KMS-11 (cell line): Measurements from ENCODE around the gene ALDH6A1.

Experiments used
- H2AFZ ChIP-seq: fragments of 200-600 bp; sonication (generic); 2 replicates; pipeline ENCODE4 v1.6.1; 2016; ENCODE audit warnings: antibody characterized with exemption, mixed run types, low read depth
- H3K27ac ChIP-seq: fragments of 200-600 bp; sonication (generic); 2 replicates; pipeline ENCODE4 v1.6.1; 2016; ENCODE audit warnings: mild to moderate bottlenecking, mixed run types
- H3K27me3 ChIP-seq: fragments of 200-600 bp; sonication (generic); 2 replicates; pipeline ENCODE4 v1.6.1; 2017; ENCODE audit warnings: mild to moderate bottlenecking, low read depth, mixed run types, moderate library complexity; ENCODE audit not compliant: insufficient read depth
- H3K36me3 ChIP-seq: fragments of 200-600 bp; sonication (generic); 2 replicates; pipeline ENCODE4 v1.6.1; 2017; ENCODE audit warnings: mild to moderate bottlenecking, mixed run types; ENCODE audit not compliant: insufficient read depth
- H3K4me1 ChIP-seq: fragments of 200-600 bp; sonication (generic); 2 replicates; pipeline ENCODE4 v1.6.1; 2016; ENCODE audit warnings: mild to moderate bottlenecking, low read depth, mixed run types; ENCODE audit not compliant: poor library complexity, severe bottlenecking
- H3K4me2 ChIP-seq: fragments of 200-600 bp; sonication (generic); 2 replicates; pipeline ENCODE4 v1.7.0; 2016; ENCODE audit warnings: mild to moderate bottlenecking, mixed run types
- H3K4me3 ChIP-seq: fragments of 200-600 bp; sonication (generic); IDR thresholded peaks from 2 replicates; pipeline ENCODE4 v1.6.1; 2017; ENCODE audit warnings: low read depth, low read length, mixed read lengths; ENCODE audit not compliant: insufficient read depth
- H3K79me2 ChIP-seq: fragments of 200-600 bp; sonication (generic); 2 replicates; pipeline ENCODE4 v1.6.1; 2016; ENCODE audit warnings: low read depth, mixed run types; ENCODE audit not compliant: insufficient read depth
- H3K9ac ChIP-seq: fragments of 200-600 bp; sonication (generic); 2 replicates; pipeline ENCODE4 v1.6.1; 2016; ENCODE audit warnings: mild to moderate bottlenecking, mixed run types
- H4K20me1 ChIP-seq: fragments of 200-600 bp; sonication (generic); 2 replicates; pipeline ENCODE4 v1.6.1; 2016; ENCODE audit warnings: mild to moderate bottlenecking, mixed run types; ENCODE audit not compliant: insufficient read depth
- TF ChIP-seq, protein P1 (sequence below): fragments of 200-600 bp; sonication (generic); conservative IDR thresholded peaks from 2 replicates; pipeline ENCODE4 v1.6.1; 2017; ENCODE audit warnings: low read depth, mild to moderate bottlenecking, antibody characterized with exemption, low read length, moderate library complexity, mixed read lengths

Gene ALDH6A1

GRCh38 chr14:74048281-74048680, 36.0 kb downstream of the ALDH6A1 start:
- H3K4me2 ChIP-seq, result no peak overlapping the region
- TF ChIP-seq, protein P1, sequence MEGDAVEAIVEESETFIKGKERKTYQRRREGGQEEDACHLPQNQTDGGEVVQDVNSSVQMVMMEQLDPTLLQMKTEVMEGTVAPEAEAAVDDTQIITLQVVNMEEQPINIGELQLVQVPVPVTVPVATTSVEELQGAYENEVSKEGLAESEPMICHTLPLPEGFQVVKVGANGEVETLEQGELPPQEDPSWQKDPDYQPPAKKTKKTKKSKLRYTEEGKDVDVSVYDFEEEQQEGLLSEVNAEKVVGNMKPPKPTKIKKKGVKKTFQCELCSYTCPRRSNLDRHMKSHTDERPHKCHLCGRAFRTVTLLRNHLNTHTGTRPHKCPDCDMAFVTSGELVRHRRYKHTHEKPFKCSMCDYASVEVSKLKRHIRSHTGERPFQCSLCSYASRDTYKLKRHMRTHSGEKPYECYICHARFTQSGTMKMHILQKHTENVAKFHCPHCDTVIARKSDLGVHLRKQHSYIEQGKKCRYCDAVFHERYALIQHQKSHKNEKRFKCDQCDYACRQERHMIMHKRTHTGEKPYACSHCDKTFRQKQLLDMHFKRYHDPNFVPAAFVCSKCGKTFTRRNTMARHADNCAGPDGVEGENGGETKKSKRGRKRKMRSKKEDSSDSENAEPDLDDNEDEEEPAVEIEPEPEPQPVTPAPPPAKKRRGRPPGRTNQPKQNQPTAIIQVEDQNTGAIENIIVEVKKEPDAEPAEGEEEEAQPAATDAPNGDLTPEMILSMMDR, result no peak

DNA sequence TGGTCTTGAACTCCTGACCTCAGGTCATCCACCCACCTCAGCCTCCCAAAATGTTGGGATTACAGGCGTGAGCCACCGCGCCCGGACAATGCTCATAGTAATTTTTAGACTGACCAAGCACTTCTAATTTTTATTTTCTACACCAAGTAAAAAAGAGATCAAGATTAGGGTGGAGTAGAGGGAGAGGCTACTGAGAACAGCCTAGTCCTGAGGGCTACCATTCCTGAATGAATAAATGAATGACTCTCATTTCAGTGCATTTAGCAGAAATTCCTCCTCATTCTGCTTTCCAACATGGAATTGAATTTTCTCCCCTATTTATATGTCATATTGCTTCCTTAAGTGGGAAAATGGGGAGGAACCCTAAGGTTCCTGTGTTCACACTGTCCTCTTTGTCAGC, 38.7 kb downstream of the ALDH6A1 start:
- Histone ChIP-seq H4K20me1 (no peaks in the 10 kb centered on the region), H3K36me3 (no peaks in the 10 kb centered on the region), H3K4me3 (no peak overlapping the region), H3K79me2 (no peaks in the 10 kb centered on the region), H2AFZ (no peak overlapping the region), H3K4me1 (no peaks in the 10 kb centered on the region), H3K9ac (no peak overlapping the region), H3K4me2 (no peak overlapping the region), H3K27ac (no peak overlapping the region), H3K27me3 (no peaks in the 10 kb centered on the region)
- TF ChIP-seq, protein P1, result no peak

More at GRCh38 chr14:74048281-74048680, 36.0 kb downstream of the ALDH6A1 start:
- Histone ChIP-seq H3K36me3 (no peaks in the 10 kb centered on the region), H3K79me2 (no peaks in the 10 kb centered on the region), H3K4me3 (no peak overlapping the region), H2AFZ (no peak overlapping the region), H3K27me3 (no peaks in the 10 kb centered on the region), H3K27ac (no peak overlapping the region), H3K9ac (no peak overlapping the region), H3K4me1 (no peaks in the 10 kb centered on the region), H4K20me1 (no peaks in the 10 kb centered on the region)

- no peaks in the 10 kb centered on the region for H3K36me3 ChIP-seq
- no peak overlapping the region for H2AFZ ChIP-seq
- no peaks in the 10 kb centered on the region for H3K27me3 ChIP-seq
- no peak overlapping the region for H3K9ac ChIP-seq
- H3K4me1 ChIP-seq, result no peaks in the 10 kb centered on the region
- H3K27ac ChIP-seq, result no peak overlapping the region
- no peaks in the 10 kb centered on the region for H3K79me2 ChIP-seq
- H3K4me3 ChIP-seq, result no peak overlapping the region
- no peak overlapping the region for H3K4me2 ChIP-seq
- TF ChIP-seq, protein P1, result no peak
- no peaks in the 10 kb centered on the region for H4K20me1 ChIP-seq
Observed at GRCh38 chr14:74042296-74042695, 42.0 kb downstream of the ALDH6A1 start.

DNA sequence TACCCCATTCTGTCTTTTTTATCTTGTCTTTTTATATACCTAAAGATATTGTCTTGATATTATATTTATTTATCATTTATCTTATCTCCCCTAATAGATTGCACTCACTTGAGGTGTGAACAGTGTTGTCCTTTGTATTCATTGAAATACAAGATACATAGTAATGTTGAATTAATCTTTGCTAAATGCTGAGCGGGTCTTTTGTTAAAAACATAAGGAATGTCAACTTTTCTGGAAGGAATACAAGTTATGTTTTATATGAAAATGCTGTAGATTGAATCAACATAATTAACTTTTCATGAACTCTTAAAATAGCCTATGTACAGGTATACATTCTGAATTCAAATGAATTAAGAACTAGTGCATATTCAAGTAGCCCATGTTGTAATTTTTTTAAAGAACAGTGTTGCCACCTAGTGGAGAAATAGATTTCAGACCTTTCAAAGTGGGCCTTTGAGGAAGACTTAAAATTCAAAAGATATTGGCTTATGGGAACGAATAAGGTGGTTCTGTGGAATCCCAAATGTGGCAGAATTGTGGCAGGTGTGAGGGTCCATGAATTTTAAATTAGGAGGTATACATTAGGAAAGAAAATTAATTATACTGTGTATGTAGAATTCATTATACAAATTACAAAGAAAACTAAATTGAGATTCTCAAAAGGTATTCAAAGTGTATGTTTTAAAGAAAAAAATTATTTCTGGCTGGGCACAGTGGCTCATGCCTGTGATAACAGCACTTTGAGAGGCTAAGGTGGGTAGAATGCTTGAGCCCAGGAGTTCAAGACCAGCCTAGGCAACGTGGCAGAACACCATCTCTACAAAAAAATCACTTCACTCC, 46.0 kb downstream of the ALDH6A1 start:
- no peaks in the 10 kb centered on the region for H3K27me3 ChIP-seq

More for the DNA sequence above, 46.0 kb downstream of the ALDH6A1 start:
- Histone ChIP-seq H3K9ac (no peak overlapping the region), H4K20me1 (no peaks in the 10 kb centered on the region), H3K79me2 (no peaks in the 10 kb centered on the region), H3K27ac (no peak overlapping the region), H3K4me1 (no peaks in the 10 kb centered on the region), H3K4me2 (no peak overlapping the region), H2AFZ (no peak overlapping the region), H3K36me3 (no peaks in the 10 kb centered on the region), H3K4me3 (no peak overlapping the region)
- TF ChIP-seq, protein P1, result peak; percentile 68
